ENCODE data around the gene TEX264.

TEX264 gene

DNA sequence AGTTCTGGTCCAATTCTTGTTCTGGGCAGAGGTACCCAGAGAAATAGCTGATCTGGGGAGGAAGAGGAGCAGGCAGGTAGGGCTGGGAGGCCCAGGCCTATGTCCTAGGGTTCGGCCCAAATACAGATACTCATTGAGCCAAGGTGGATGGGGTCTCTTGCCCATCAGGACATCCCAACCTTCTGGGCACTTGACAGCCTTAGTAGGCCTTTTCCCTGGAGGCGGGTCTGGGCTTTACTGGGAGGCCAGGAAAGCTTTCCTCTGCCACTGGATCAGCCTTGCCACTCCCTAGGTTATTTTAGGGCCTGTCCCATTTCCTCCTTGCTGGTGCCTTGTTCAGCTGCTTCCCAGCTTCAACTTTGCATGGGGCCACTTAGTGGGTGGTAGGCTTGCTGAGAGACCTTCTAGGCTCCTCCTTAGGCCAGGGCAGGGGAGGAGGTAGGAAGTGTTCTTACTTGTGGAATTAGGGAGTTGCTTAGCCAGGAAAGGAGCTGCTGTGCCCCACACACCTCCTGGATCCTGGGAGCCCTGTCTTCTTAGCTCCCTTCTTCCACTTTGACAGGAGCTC, 9.7 kb downstream of the TEX264 start:
- Mint-ChIP-seq H3K27me3 (no peaks in the 10 kb centered on the region), H3K4me1 (ENCODE audit: low read depth) (peaks cover 90% of the 10 kb centered on the region), H3K4me3 (peak overlapping the region; percentile 79), H3K27ac (peak overlapping the region; percentile 37), H3K9me3 (ENCODE audit: low read depth) (no peaks in the 10 kb centered on the region), H3K36me3 (peaks cover 8% of the 10 kb centered on the region)

DNA sequence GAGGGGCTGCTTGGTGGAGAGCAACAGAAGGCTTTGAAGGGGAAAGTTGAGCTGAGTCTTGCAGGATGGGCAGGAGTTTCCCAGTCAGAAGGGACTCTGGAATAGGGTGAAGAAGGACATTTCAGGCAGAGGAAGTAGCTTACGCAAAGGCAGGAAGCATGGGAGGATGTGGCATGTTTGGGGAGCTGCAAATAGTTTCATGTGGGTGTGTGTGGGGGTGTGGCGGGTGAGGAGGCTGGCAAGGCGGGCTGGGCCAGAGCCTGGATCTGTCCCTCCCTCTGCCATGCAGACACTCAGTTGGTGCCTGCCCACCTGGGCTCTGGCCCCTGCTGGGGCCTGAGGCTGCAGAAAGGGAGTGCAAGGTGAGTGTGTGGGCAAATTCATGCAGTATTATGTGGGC, 10.4 kb downstream of the TEX264 start:
- Mint-ChIP-seq H3K27ac (peak overlapping the region; percentile 37), H3K36me3 (peaks cover 8% of the 10 kb centered on the region), H3K27me3 (no peaks in the 10 kb centered on the region), H3K4me1 (ENCODE audit: low read depth) (peaks cover 90% of the 10 kb centered on the region), H3K9me3 (ENCODE audit: low read depth) (no peaks in the 10 kb centered on the region), H3K4me3 (peak overlapping the region; percentile 79)

DNA sequence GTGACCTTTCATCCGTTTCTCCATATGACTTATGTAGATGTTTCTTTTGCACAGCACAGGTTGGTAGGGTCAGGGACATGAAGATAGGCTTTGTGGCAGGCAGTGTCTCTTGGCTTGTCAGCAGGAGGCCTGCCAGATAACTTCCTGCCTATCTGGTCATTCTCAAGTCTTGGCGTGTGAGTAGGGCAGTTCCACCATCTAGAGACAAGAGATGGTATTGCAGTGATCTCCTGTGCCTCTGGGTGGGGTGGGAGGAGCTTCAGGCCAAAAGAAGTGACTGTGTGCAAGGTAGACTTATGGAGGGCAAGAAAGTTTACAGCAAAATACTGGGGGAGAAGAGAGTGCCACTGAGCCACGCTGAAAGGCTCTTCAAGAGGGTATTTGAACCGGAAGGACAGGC, 11.0 kb downstream of the TEX264 start:
- peak overlapping the region; percentile 79 for H3K4me3 Mint-ChIP-seq
- H3K27ac Mint-ChIP-seq: peak overlapping the region; percentile 87
- H3K4me1 Mint-ChIP-seq (ENCODE audit: low read depth): peaks cover 91% of the 10 kb centered on the region
- H3K27me3 Mint-ChIP-seq: no peaks in the 10 kb centered on the region
- H3K36me3 Mint-ChIP-seq: peaks cover 10% of the 10 kb centered on the region
- no peaks in the 10 kb centered on the region for H3K9me3 Mint-ChIP-seq (ENCODE audit: low read depth)

DNA sequence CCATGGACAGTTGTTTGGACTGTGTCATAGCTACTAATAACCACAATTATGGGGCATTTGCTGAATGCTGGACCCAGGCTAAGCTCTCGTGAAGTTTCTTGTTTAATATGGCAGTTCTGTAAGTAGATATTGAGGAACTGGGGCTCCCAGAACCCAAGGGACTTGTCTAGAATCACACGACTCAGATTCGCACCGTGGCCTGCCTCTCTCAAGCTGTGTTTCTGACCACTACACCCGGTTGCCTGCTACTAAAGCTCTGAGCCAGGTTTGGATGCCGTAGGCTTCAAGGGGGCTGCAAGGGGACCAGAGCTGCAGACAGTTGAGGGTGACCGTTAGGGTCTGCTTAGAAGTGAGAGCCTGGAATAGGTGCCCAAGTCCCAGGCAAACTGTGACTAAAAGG, 11.5 kb downstream of the TEX264 start:
- H3K9me3 Mint-ChIP-seq (ENCODE audit: low read depth): no peaks in the 10 kb centered on the region
- H3K4me1 Mint-ChIP-seq (ENCODE audit: low read depth): peaks cover 94% of the 10 kb centered on the region
- peak overlapping the region; percentile 50 for H3K27ac Mint-ChIP-seq
- H3K4me3 Mint-ChIP-seq: no peak overlapping the region
- peaks cover 10% of the 10 kb centered on the region for H3K36me3 Mint-ChIP-seq
- no peaks in the 10 kb centered on the region for H3K27me3 Mint-ChIP-seq

DNA sequence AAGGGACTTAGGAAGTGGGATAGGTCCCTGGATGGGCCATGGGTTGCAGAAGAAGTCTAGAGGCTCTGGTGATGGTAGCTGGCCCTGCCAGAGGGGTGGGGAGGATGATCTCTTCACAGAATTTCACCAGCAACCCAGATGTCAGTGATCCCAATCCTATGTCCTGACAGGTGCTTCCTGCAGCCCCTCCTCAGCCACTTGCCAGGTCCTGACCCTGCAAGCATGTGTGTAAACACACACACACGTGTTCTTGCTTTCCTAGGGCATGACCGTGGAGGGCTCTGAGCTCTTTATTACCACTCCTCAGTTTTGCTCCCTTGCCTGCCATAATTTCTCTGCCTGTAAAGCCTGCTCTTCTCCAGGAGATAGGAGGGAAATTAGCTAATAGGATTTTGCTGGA, 12.5 kb downstream of the TEX264 start:
- H3K27me3 Mint-ChIP-seq: no peaks in the 10 kb centered on the region
- peaks cover 10% of the 10 kb centered on the region for H3K36me3 Mint-ChIP-seq
- H3K4me3 Mint-ChIP-seq: no peak overlapping the region
- H3K4me1 Mint-ChIP-seq (ENCODE audit: low read depth): peaks cover 96% of the 10 kb centered on the region
- no peaks in the 10 kb centered on the region for H3K9me3 Mint-ChIP-seq (ENCODE audit: low read depth)
- no peak overlapping the region for H3K27ac Mint-ChIP-seq

DNA sequence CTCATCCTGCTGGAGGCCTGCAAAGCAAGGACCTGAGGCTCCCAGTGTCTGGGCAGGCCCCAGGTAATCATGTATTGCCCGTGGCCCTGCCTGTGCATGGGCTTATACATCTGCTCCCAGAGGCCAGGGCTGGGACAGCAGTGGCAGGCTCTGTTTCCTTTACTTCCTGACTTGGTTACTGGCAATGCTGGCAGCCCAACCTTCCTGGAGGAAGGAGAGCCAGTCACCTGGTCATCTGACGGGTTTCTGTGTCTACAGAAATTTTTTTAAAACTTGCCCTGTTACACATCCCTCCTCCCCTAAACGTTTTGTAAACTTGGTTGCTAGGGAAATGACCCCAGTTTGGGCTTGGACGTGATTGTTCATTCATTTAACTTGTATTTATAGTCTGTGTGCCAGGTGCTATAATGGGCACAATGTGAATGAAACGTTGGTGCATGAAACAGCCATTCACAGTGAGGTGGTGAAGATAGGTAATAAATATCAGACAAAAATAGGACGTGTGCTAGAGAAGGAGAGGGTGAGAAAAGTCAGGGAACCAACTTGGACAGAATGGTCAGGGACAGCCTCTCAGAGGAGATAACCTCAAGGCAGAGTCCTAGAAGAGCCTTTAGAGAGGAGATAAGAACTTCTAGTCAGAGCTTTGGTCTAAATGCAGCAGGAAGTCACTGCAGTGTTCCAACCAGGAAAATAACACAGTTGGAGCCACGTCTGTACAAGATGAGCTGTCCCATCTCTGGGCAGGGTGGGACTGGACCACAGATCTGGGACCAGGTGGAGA, 14.1 kb downstream of the TEX264 start:
- Mint-ChIP-seq H3K4me3 (peak overlapping the region; percentile 71), H3K27ac (peak overlapping the region; percentile 91), H3K36me3 (peaks cover 10% of the 10 kb centered on the region), H3K9me3 (ENCODE audit: low read depth) (no peaks in the 10 kb centered on the region), H3K27me3 (no peaks in the 10 kb centered on the region), H3K4me1 (ENCODE audit: low read depth) (peaks cover 87% of the 10 kb centered on the region)

DNA sequence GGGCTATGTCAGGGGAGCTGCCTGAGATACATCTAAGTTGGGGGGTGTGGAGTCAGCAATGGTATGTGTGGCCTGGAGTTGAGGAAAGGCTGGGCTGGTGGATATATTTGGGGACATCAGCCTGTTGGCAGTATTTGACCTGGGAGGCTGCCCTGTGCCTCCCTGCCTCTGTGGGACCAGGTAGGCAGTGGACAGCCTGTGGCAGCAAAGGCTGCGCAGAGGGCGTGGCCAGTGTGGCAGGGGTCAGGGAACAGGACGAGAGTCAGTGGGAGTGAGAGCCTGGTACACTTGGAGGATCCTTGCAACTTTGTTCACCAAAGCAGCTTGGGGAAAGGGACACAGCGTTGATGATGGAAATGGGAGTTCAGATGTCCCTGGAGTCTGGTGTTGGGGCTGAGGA, 15.0 kb downstream of the TEX264 start:
- H3K27ac Mint-ChIP-seq: peak overlapping the region; percentile 91
- peaks cover 10% of the 10 kb centered on the region for H3K36me3 Mint-ChIP-seq
- H3K4me1 Mint-ChIP-seq (ENCODE audit: low read depth): peaks cover 82% of the 10 kb centered on the region
- no peaks in the 10 kb centered on the region for H3K27me3 Mint-ChIP-seq
- H3K9me3 Mint-ChIP-seq (ENCODE audit: low read depth): no peaks in the 10 kb centered on the region
- peak overlapping the region; percentile 71 for H3K4me3 Mint-ChIP-seq

DNA sequence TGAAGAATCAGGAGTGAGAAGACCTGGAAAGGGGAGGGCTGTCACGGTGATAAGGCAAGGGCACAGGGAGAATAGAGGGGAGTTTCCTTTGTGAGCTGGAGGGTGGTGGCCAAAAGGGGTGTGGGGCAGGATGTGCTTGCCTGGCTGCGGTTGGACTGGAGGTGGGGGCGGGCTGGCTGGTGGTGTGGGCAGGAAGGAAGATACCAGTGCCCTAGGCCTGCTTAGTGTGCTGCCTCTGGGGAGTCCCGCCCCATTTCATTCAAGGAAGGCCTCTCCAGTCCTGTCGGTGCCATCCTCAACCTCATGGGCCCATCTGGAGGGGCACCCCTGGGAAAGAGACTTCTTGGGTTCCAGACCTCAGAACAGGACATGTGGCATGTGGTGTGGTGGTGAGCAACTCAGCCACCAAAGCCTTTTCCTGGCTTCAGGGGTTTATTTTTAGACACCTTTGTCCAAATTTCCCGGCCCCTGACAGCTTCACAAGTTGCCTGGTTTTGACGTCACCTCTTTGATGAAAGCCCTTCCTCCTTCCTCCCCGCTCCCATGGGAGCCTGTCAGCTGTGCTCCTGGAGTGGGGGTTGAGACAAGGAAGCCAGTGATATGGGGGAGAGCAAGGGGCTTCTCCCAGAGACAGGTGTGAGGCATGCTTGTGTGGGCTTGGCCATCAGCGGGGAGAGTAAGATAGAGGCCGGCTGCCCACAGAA, 15.6 kb downstream of the TEX264 start:
- Mint-ChIP-seq H3K36me3 (peaks cover 10% of the 10 kb centered on the region), H3K27me3 (no peaks in the 10 kb centered on the region), H3K27ac (peak overlapping the region; percentile 91), H3K4me3 (peak overlapping the region; percentile 71), H3K9me3 (ENCODE audit: low read depth) (no peaks in the 10 kb centered on the region), H3K4me1 (ENCODE audit: low read depth) (peaks cover 79% of the 10 kb centered on the region)

DNA sequence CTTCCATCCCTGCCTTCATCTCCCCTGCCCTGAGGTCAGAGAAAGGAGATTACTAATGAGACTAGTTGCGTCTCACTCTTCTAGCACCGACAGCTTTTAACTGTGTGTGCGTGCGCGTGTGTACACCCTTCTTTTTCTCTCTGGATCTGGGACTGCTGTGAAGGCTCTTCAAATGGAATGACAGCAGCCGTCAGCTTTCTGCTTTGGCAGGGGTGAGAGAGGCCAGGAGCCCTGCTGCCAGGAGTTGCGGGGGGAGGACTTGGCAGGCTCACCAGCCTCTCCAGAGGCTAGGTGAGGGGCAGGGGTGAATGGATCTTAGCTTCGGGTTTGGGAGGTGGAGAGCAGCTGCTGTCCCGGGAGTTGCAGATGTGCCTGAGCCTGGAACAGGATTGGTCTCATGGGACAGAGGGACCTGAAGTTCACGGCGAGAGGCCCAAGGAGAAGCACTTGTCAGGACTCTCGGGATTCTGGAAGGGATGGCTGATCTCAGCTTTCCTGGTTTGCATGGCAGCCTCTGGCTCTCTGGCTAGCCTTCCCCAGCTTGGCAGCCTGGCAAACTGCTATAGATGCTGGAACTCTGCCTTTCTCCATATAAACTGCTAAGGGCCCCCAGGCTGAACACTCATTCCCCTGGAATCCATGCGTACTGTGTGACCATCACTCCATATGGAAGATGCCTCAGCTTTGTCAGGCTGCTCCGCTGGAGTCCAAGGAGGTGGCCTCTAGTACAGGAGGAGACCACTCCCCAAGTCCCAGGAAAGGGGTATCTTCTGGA, 16.6 kb downstream of the TEX264 start:
- Mint-ChIP-seq H3K27ac (peak overlapping the region; percentile 91), H3K36me3 (peaks cover 6% of the 10 kb centered on the region), H3K9me3 (ENCODE audit: low read depth) (no peaks in the 10 kb centered on the region), H3K4me1 (ENCODE audit: low read depth) (peaks cover 69% of the 10 kb centered on the region), H3K4me3 (peak overlapping the region; percentile 30), H3K27me3 (no peaks in the 10 kb centered on the region)

DNA sequence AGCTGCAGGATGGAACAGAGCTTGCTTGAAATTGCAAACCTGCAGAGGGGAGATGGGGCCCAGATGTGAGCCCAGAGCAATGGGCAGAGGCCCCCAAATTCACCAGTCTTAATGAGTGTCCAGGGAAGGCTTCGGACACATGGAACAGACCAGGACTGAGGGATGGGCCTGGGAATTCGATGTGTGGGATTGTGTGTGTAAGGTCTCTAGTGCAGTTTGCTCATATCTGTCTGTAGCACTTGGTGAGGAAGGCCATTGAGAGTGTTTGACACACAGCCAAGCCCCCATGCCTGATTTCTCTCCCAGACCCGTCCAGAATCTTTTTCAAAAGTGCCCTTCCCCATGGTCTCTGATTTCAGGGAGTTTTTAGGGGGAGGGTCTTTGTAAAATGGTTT, 17.2 kb downstream of the TEX264 start:
- H3K9me3 Mint-ChIP-seq (ENCODE audit: low read depth): no peaks in the 10 kb centered on the region
- H3K27ac Mint-ChIP-seq: no peak overlapping the region
- H3K36me3 Mint-ChIP-seq: peaks cover 6% of the 10 kb centered on the region
- no peaks in the 10 kb centered on the region for H3K27me3 Mint-ChIP-seq
- peaks cover 63% of the 10 kb centered on the region for H3K4me1 Mint-ChIP-seq (ENCODE audit: low read depth)
- H3K4me3 Mint-ChIP-seq: peak overlapping the region; percentile 7

DNA sequence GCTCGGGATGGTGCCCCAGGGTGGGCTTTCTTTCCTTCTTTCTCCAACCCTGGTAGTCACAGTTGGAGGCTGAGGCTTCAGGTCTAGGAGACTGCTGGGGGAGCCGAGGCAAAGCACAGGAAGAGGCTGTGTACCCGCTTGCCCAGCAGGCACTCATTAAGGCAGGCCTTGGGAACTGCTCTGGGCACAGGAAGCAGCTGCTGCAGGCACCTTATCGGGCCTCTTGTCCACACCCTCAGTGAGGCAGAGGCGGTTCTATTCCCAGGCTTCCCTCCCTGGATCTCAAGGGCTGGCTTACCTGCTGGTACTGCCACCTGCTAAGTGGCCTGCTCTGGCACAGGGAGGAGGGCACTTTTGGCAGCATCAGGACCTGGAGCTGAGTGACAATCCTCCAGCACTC, 20.0 kb downstream of the TEX264 start:
- no peaks in the 10 kb centered on the region for H3K27me3 Mint-ChIP-seq
- H3K4me1 Mint-ChIP-seq (ENCODE audit: low read depth): peaks cover 41% of the 10 kb centered on the region
- H3K27ac Mint-ChIP-seq: no peak overlapping the region
- H3K36me3 Mint-ChIP-seq: peaks cover 4% of the 10 kb centered on the region
- H3K9me3 Mint-ChIP-seq (ENCODE audit: low read depth): no peaks in the 10 kb centered on the region
- no peak overlapping the region for H3K4me3 Mint-ChIP-seq

DNA sequence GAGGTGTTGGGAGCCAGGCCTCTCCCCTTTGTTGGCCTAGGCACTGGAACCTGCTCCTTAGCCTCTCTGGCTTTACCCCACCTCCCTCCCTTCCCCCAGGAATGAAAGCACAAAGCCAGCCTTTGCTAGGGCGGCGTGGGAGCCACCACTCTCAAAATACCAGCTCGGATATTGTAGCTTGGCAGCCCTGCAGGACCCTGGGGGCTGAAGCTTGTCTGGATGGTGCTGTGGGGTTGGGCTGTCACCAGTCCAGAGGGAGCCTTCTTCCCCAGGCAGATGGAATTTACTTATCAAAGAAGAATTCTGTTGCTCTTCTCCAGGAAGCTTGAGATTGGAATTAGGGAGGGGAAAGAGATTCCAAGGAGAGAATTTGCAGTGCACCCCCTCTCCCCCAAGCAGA, 20.9 kb downstream of the TEX264 start:
- H3K4me1 Mint-ChIP-seq (ENCODE audit: low read depth): peaks cover 36% of the 10 kb centered on the region
- H3K36me3 Mint-ChIP-seq: peaks cover 3% of the 10 kb centered on the region
- H3K27me3 Mint-ChIP-seq: no peaks in the 10 kb centered on the region
- H3K4me3 Mint-ChIP-seq: no peak overlapping the region
- no peak overlapping the region for H3K27ac Mint-ChIP-seq
- H3K9me3 Mint-ChIP-seq (ENCODE audit: low read depth): no peaks in the 10 kb centered on the region

DNA sequence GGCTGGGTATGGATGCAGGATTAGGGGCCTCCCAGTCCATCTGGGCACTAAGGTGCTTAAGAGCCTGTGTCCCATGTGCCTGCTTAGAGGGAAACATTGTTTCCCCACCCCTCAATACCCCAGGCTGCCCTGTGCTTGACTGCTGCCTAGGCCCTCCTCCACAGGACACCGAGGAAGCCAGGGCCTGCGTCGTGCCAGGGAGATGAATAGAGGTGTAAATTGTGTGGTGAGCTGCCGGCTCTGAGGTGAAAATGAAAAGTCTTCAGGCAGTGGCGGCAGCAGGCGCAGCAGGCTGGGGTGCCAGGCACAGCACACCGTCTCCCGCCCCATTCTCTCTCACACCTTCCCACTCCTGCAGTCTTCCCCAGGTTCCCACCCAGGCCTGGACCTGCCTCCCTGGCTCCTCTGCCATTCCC, 21.9 kb downstream of the TEX264 start:
- Mint-ChIP-seq H3K4me1 (ENCODE audit: low read depth) (peaks cover 26% of the 10 kb centered on the region), H3K9me3 (ENCODE audit: low read depth) (no peaks in the 10 kb centered on the region), H3K27ac (no peak overlapping the region), H3K27me3 (no peaks in the 10 kb centered on the region), H3K4me3 (no peak overlapping the region), H3K36me3 (peaks cover 3% of the 10 kb centered on the region)

DNA sequence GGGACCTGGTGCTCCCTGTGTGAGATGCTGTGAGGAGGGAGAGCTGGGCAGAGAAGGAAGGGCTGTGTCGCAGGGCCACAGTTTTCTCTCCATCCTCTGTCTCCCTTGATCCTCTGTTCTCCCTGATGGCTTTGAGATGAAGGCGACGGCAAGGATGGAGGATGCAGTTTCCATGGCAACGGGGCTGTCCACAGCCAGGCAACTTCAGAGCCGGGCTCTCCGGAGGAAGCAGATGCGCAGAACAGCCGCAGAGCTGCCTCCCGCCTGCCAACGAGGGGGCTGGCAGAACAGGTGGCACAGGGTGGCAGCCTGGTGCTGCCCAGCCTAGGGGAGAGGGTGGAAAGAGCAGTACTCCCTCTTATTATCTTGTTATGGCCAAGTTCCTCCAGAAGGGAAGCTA, 25.9 kb downstream of the TEX264 start:
- H3K27ac Mint-ChIP-seq: no peak overlapping the region
- no peaks in the 10 kb centered on the region for H3K27me3 Mint-ChIP-seq

DNA sequence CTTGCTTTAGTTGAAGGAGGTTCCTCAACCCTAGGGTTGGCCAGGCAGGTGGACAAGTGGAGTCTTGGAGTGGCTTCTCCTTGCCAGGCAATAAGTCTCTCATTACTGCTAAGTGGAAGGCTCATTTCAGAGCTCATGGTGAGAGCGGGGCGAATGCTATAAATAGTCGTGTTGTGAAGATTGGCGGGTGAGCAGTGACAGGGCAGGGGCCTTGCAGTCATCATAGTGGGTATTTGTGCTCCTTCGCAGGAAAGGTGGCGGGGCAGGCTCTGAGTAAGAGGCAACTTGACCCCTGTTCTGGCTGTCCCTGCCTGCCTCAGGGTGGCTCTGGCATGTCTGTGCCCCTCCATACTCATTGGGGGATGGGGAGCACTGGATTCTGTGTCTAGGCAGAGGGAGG, 27.2 kb downstream of the TEX264 start:
- Mint-ChIP-seq H3K27ac (no peak overlapping the region), H3K36me3 (peaks cover 3% of the 10 kb centered on the region), H3K27me3 (no peaks in the 10 kb centered on the region), H3K4me3 (no peak overlapping the region), H3K9me3 (ENCODE audit: low read depth) (no peaks in the 10 kb centered on the region), H3K4me1 (ENCODE audit: low read depth) (peaks cover 22% of the 10 kb centered on the region)

More for the DNA sequence above, 25.9 kb downstream of the TEX264 start:
- Mint-ChIP-seq H3K36me3 (peaks cover 3% of the 10 kb centered on the region), H3K9me3 (ENCODE audit: low read depth) (no peaks in the 10 kb centered on the region), H3K4me3 (no peak overlapping the region), H3K4me1 (ENCODE audit: low read depth) (peaks cover 22% of the 10 kb centered on the region)

Data from activated naive CD8-positive, alpha-beta T cell (primary cell).